Muscle of leg (tissue), 11 donors: ENCODE measurements around the gene TBL1X. TPM values are rescaled to one million over a fixed set of nuclear protein-coding genes. Genes with fewer than 3 reads are reported as not detected.
"Not testable (repeated sequence)": the region's sequence is repeated elsewhere in the genome, so short reads cannot be mapped to it uniquely, and the experiment has no call there.

Source experiments
- DNase-seq: peaks from one replicate; pipeline ENCODE4 v3.0.0; 2013
- H3K27ac ChIP-seq: one replicate; pipeline ENCODE4 v1.5.1; 2013; ENCODE audit warnings: mild to moderate bottlenecking, low read length, control low read depth
- H3K27me3 ChIP-seq: one replicate; pipeline ENCODE4 v1.6.1; 2013; ENCODE audit warnings: low read length; ENCODE audit not compliant: control insufficient read depth, insufficient read depth
- H3K36me3 ChIP-seq: one replicate; pipeline ENCODE4 v1.6.1; 2013; ENCODE audit warnings: low read length; ENCODE audit not compliant: control insufficient read depth, insufficient read depth
- H3K4me1 ChIP-seq: one replicate; pipeline ENCODE4 v1.6.1; 2013; ENCODE audit warnings: low read length; ENCODE audit not compliant: control insufficient read depth, insufficient read depth
- H3K4me3 ChIP-seq: one replicate; pipeline ENCODE4 v1.5.1; 2013; ENCODE audit warnings: low read length, control low read depth
- H3K9me3 ChIP-seq: replicated peaks from 2 replicates; pipeline ENCODE4 v1.6.1; 2013; ENCODE audit warnings: low read depth, low read length; ENCODE audit not compliant: control insufficient read depth
- WGBS: methylation state at CpG from one replicate; pipeline ENCODE4 v1.1.5; 2013; ENCODE audit warnings: missing lambda C conversion rate; ENCODE audit not compliant: insufficient coverage; 5-methylcytosine and 5-hydroxymethylcytosine counted together
- polyA plus RNA-seq, 8 donors: library from polyadenylated mRNA; unstranded; fragments of 120-200 nt; gene quantifications; one replicate each; pipeline versions ENCODE4 v1.2.1 to v1.2.3, GENCODE V29; 2013; ENCODE audit warnings: inconsistent platforms in 1 of 8, low replicate concordance in 1 of 8; ENCODE audit not compliant: insufficient read length in 8 of 8, insufficient read depth in 1 of 8
- total RNA-seq: library from RNA; stranded (reverse); fragments of 120-200 nt; gene quantifications from one replicate; pipeline ENCODE4 v1.2.4, GENCODE V29; 2013

TBL1X gene
- total and polyA plus RNA-seq, 9 donors: 7.1 to 19.0 (median 12.1) TPM

DNA sequence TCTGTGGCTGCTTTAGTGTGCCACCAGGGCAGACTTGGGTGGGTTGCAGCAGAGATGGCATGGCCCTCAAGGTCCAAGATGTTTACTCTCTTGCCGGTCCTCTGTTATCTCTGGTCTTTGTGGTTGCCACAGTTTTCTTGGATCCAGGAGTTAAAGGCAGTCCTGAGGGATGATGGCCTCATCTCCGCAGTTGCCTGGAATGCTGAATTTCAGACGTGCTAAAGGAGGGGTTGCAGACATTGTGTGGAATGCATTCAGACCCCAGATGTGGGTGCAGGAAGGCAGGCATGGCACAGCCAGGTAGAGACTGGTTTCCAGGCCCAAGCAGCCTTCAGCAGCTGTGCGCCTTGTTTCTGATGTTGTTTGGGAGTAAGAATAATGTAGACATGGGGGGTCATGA, 64.4 kb downstream of the TBL1X start:
- no peaks in the 10 kb centered on the region for H3K9me3 ChIP-seq
- DNase-seq: no peak
- H3K27me3 ChIP-seq: peaks cover 42% of the 10 kb centered on the region
- H3K27ac ChIP-seq: no peak overlapping the region
- H3K36me3 ChIP-seq: no peaks in the 10 kb centered on the region
- 50% methylated on average over 4 of the region's 4 CpGs for WGBS
- H3K4me1 ChIP-seq: peaks cover 7% of the 10 kb centered on the region
- no peak overlapping the region for H3K4me3 ChIP-seq

DNA sequence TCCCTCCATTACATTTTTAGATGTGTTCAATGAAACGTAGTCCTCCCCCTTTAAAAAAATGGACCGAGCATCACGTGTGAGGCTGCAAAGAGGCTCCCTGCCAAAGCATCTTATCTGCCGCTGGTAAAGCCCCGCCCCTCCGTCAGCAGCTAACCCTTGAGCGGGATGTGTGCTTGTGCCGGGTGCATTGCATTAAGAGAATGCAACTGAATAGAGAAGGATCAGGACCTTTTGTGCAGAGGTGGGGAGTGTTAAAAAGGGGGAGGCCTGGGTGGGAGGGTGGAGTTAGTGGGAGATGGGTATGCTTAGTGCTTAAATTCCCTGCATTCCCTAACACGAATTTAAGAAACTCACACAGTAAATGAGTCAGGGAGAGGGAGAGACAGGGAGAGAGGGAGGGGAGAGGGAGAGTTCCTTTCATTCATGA, 66.0 kb downstream of the TBL1X start:
- peak; percentile 80 for DNase-seq
- Histone ChIP-seq H3K27ac (no peak overlapping the region), H3K27me3 (peaks cover 43% of the 10 kb centered on the region), H3K9me3 (no peaks in the 10 kb centered on the region), H3K4me3 (no peak overlapping the region), H3K36me3 (no peaks in the 10 kb centered on the region), H3K4me1 (peaks cover 11% of the 10 kb centered on the region)
- 4% methylated on average over 8 of the region's 9 CpGs for WGBS

DNA sequence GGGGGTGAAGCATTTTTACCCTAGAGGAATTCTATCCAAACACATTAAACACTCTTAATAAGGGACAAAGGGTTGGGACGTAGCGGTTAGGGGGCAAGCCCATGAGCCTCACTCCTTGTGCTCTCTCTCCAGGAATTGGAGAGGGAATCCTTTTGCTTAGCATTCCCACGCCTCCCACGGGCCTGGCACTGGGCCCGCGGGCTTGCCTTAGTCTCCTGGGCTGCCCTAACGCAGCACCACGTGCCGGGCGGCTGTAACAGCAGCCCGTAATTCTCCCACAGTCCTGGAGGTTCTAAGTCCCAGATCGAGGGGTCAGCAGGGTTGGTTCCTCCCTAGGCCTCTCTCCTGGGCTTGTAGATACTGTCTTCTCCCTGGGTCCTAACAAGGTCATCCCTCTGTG, 67.5 kb downstream of the TBL1X start:
- Histone ChIP-seq H3K27me3 (peaks cover 38% of the 10 kb centered on the region), H3K27ac (no peak overlapping the region), H3K36me3 (no peaks in the 10 kb centered on the region), H3K4me3 (no peak overlapping the region), H3K9me3 (no peaks in the 10 kb centered on the region), H3K4me1 (peaks cover 11% of the 10 kb centered on the region)
- no peak for DNase-seq
- 55% methylated on average over 12 of the region's 12 CpGs for WGBS

DNA sequence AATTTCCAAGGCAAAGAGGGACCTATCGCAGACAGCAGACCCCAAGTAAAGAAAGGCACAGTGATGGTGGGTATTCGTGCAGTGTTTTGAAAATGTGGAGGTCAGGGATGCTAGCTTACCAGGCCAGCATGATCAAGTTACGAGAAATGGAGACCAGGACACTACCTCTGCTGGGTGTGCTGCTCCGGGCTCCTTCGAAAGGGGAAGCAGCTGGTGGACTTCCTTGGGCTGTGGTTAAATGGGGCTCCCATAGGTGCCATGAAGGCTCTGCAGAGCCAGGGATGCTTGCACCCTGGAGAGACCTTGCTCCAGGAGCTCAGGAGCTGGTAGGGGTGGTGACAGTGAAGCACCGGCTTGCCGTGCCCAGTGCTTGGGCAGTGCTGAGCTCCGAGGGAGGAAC, 68.8 kb downstream of the TBL1X start:
- Histone ChIP-seq H3K4me3 (no peak overlapping the region), H3K4me1 (peaks cover 14% of the 10 kb centered on the region), H3K27me3 (peaks cover 35% of the 10 kb centered on the region), H3K36me3 (no peaks in the 10 kb centered on the region), H3K27ac (no peak overlapping the region), H3K9me3 (no peaks in the 10 kb centered on the region)
- no peak for DNase-seq
- 74% methylated on average over 7 of the region's 8 CpGs for WGBS

DNA sequence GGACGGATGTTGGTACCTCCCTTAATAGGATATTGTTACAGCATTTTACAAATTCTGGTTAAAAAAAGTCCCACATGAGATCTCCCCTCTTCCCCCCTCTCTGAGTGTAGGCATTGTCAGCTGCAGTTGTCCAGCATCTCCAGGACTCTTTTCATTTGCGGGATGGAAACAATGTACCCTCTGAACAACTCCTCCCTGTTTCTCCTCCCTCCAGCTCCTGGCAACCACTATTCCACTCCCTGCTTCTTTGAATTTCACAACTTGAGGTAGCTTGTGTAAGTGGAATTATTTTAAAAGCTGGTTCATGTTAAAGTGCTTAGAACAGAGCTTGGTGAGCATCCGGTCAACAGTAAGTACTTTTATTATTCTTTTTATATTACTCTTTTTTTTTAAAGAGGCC, 69.8 kb downstream of the TBL1X start:
- no peaks in the 10 kb centered on the region for H3K36me3 ChIP-seq
- no CpG with 5 or more reads among the region's 3 CpGs for WGBS

DNA sequence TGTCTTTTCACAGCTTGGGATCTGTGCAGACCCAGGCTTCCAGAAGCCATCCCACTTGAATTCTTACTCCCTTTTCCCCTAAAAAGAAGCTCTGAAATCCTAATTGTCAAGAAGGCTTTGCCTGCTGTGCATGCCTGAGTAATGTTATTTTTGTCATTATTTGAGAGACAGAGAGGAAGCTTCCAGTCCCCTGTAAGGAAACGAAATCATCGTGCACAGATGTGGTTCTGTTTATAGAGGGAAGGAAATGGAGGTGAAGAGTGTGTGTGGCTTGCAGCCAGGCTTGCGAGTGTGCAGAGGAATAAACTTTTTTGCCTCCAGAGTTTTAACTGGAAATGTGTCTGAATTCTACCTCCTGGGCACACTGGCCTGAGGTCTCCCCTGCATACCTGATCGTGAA, 70.2 kb downstream of the TBL1X start:
- no peaks in the 10 kb centered on the region for H3K36me3 ChIP-seq
- H3K4me1 ChIP-seq: peaks cover 17% of the 10 kb centered on the region
- no peak for DNase-seq
- H3K4me3 ChIP-seq: no peak overlapping the region
- H3K27ac ChIP-seq: no peak overlapping the region
- WGBS: 17% methylated on average over 4 of the region's 4 CpGs
- no peaks in the 10 kb centered on the region for H3K9me3 ChIP-seq
- H3K27me3 ChIP-seq: peaks cover 29% of the 10 kb centered on the region

More for the DNA sequence above, 69.8 kb downstream of the TBL1X start:
- Histone ChIP-seq H3K4me1 (peaks cover 17% of the 10 kb centered on the region), H3K4me3 (no peak overlapping the region), H3K27ac (no peak overlapping the region), H3K27me3 (peaks cover 30% of the 10 kb centered on the region), H3K9me3 (no peaks in the 10 kb centered on the region)
- DNase-seq: peak; percentile 58

DNA sequence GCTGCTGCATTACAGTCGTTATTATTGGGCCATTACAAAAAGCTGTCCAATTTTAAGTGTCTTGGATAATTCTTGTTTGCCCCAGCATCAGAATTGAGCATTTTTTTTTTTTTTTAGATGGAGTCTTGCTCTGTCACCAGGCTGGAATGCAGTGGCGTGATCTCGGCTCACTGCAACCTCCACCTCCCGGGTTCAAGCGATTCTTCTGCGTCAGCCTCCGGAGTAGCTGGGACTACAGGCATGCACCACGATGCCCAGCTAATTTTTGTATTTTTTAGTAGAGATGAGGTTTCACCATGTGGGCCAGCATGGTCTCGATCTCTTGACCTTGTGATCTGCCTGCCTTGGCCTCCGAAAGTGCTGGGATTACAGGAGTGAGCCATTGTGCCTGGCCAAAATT, 71.3 kb downstream of the TBL1X start:
- 95% methylated on average over 6 of the region's 10 CpGs for WGBS

DNA sequence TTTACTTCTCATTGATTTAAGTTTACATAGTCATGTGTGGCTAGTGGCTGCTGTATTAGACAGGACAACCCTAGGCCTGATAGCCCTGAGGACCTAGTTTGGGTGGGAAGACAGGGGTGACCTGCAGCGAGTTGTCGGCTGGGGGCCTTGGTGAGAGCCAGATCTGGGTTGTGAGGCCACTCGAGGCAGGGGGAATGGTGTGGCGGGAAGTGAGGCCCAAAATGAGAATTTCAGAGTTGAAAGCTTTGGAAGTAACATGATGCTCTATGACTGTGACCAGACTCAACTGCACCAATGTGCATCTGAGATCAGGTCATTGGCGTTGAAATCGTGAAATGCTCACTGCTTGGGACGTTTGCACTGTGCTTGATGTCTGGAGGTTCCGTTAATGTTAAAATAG, 72.9 kb downstream of the TBL1X start:
- peaks cover 23% of the 10 kb centered on the region for H3K27me3 ChIP-seq
- H3K4me1 ChIP-seq: peaks cover 15% of the 10 kb centered on the region
- no peak overlapping the region for H3K27ac ChIP-seq
- no peaks in the 10 kb centered on the region for H3K9me3 ChIP-seq
- 76% methylated on average over 8 of the region's 8 CpGs for WGBS
- no peak for DNase-seq
- H3K36me3 ChIP-seq: no peaks in the 10 kb centered on the region
- no peak overlapping the region for H3K4me3 ChIP-seq

More for the DNA sequence above, 71.3 kb downstream of the TBL1X start:
- not testable (repeated sequence) for H3K4me3 ChIP-seq, DNase-seq, H3K27ac ChIP-seq, H3K9me3 ChIP-seq, H3K36me3 ChIP-seq
- peaks cover 17% of the 10 kb centered on the region for H3K4me1 ChIP-seq
- H3K27me3 ChIP-seq: peaks cover 29% of the 10 kb centered on the region

DNA sequence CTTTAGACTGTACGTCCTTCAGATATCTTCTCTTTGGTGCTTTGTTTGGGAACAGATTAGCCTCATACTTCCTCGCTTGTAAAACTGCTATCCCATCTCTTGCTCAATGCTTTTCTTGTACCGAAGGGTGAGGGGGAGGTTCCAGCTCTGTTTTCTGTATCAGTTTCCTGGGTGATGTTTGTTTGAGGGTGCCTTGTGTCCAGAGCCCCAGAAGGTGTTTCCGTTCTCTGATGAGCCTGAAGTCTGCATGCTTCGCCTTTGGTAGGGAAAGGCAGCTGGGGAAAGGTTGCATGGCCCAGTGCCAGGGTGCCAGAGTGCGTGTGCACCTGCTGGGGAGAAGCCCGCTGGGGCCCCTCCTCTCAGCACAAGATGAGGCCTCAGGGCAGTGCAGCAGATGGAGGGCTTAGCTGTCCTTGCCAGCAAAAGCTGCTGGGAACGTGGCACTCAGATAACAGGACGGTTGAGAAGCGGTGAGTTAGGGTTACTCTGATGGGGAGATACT, 73.7 kb downstream of the TBL1X start:
- peak; percentile 45 for DNase-seq
- Histone ChIP-seq H3K27ac (no peak overlapping the region), H3K36me3 (no peaks in the 10 kb centered on the region), H3K27me3 (peaks cover 27% of the 10 kb centered on the region), H3K4me1 (peaks cover 15% of the 10 kb centered on the region), H3K4me3 (no peak overlapping the region), H3K9me3 (no peaks in the 10 kb centered on the region)
- 66% methylated on average over 7 of the region's 10 CpGs for WGBS

DNA sequence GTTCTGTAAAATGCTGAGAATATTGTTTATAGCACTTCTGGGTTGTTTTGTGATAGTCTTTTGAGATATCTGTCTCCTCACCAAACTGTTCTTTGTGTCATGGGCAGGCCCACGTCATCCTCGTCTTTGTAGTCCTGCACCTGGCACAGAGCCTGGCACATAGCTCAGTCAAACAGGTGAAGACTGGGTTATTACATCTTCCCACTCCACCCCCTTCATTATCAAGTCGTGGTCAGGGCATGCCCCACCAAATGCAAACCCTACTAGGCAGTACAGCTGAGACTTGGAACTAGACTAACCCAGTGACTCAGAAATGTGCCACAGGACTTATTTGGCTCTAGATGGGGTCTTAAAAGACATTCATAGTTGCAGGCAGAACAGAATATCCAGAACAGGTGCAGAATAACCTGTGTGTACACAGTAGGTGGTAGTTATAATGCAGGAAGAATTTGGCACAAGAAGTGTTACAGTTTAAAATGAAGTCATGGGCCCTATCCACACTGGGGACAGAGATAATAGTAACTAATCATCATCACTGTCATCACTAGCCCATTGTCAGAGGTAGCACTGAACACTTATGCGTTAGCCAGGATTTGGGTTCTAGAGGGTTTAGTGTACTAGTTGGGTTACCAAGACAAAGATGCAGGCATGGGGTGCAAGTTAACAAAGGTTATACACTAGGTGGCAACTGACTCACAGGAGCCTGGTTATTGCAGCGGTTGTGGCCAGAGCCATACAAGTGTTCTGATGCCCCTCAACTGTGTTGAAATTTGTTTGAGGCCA, 74.9 kb downstream of the TBL1X start:
- H3K27me3 ChIP-seq: peaks cover 30% of the 10 kb centered on the region
- no peaks in the 10 kb centered on the region for H3K36me3 ChIP-seq
- H3K4me1 ChIP-seq: peaks cover 12% of the 10 kb centered on the region
- DNase-seq: no peak
- H3K27ac ChIP-seq: no peak overlapping the region
- no peaks in the 10 kb centered on the region for H3K9me3 ChIP-seq
- 83% methylated on average over 2 of the region's 5 CpGs for WGBS
- no peak overlapping the region for H3K4me3 ChIP-seq
